ENCODE measurements around the gene PKN2. TPM values are rescaled to one million over a fixed set of nuclear protein-coding genes. Genes with fewer than 3 reads are reported as not detected.

PKN2 gene
- total RNA-seq, 1 donor from 2014 or later: 37.5 TPM

- no peak overlapping the region for H2AFZ ChIP-seq (ENCODE audit: low read depth, low read length)
- no peaks in the 10 kb centered on the region for H3K36me3 ChIP-seq (ENCODE audit: insufficient read depth, low read length)
- no peak overlapping the region for H3K9ac ChIP-seq (ENCODE audit: low read length)
- no peak overlapping the region for H3K4me3 ChIP-seq (ENCODE audit: insufficient read depth, low read depth, low read length)
- H3K27me3 ChIP-seq (ENCODE audit: insufficient read depth, low read length): no peaks in the 10 kb centered on the region
- FAIRE-seq (peak; percentile 73), DNase-seq (ENCODE audit: low read depth) (peak; percentile 81)
- peak overlapping the region; percentile 69 for H3K27ac Mint-ChIP-seq (ENCODE audit: unreplicated experiment)
- no peaks in the 10 kb centered on the region for H3K9me3 Mint-ChIP-seq (ENCODE audit: unreplicated experiment)
- TF ChIP-seq CTCF (IDR thresholded peaks at IDR 0.05; ENCODE audit: insufficient read depth, low read depth, low read length): no peak
- TF ChIP-seq EZH2 (IDR thresholded peaks at IDR 0.05; ENCODE audit: insufficient read depth, low read length): no peak
- peaks cover 6% of the 10 kb centered on the region for H3K36me3 Mint-ChIP-seq (ENCODE audit: low read depth, unreplicated experiment)
- peaks cover 25% of the 10 kb centered on the region for H3K79me2 ChIP-seq (ENCODE audit: insufficient read depth, low read length)
- peaks cover 11% of the 10 kb centered on the region for H3K4me1 ChIP-seq (ENCODE audit: insufficient read depth, low read length)
- peaks cover 14% of the 10 kb centered on the region for H4K20me1 ChIP-seq (ENCODE audit: insufficient read depth, low read length)
- no peaks in the 10 kb centered on the region for H3K27me3 Mint-ChIP-seq (ENCODE audit: low read depth, unreplicated experiment)
- peak overlapping the region; percentile 55 for H3K4me2 ChIP-seq (ENCODE audit: low read length)
- H3K27ac ChIP-seq (ENCODE audit: low read depth, low read length): no peak overlapping the region
- H3K4me1 Mint-ChIP-seq (ENCODE audit: low read depth, unreplicated experiment): peaks cover 15% of the 10 kb centered on the region
- H3K4me3 Mint-ChIP-seq (ENCODE audit: unreplicated experiment): no peak overlapping the region
- no peaks in the 10 kb centered on the region for H3K9me3 ChIP-seq (ENCODE audit: insufficient read depth, low read depth, low read length)
Observed at GRCh38 chr1:88763649-88764406, 79.8 kb downstream of the PKN2 start.

- Histone ChIP-seq H3K9ac (ENCODE audit: low read length) (no peak overlapping the region), H2AFZ (ENCODE audit: low read depth, low read length) (no peak overlapping the region), H3K27me3 (ENCODE audit: insufficient read depth, low read length) (no peaks in the 10 kb centered on the region), H3K4me2 (ENCODE audit: low read length) (no peak overlapping the region), H3K36me3 (ENCODE audit: insufficient read depth, low read length) (no peaks in the 10 kb centered on the region), H3K27ac (ENCODE audit: low read depth, low read length) (no peak overlapping the region), H4K20me1 (ENCODE audit: insufficient read depth, low read length) (peaks cover 15% of the 10 kb centered on the region), H3K9me3 (ENCODE audit: insufficient read depth, low read depth, low read length) (no peaks in the 10 kb centered on the region), H3K79me2 (ENCODE audit: insufficient read depth, low read length) (peaks cover 25% of the 10 kb centered on the region), H3K4me1 (ENCODE audit: insufficient read depth, low read length) (peaks cover 6% of the 10 kb centered on the region), H3K4me3 (ENCODE audit: insufficient read depth, low read depth, low read length) (no peak overlapping the region)
- Mint-ChIP-seq H3K27ac (ENCODE audit: unreplicated experiment) (no peak overlapping the region), H3K36me3 (ENCODE audit: low read depth, unreplicated experiment) (peaks cover 9% of the 10 kb centered on the region), H3K4me3 (ENCODE audit: unreplicated experiment) (no peak overlapping the region), H3K9me3 (ENCODE audit: unreplicated experiment) (no peaks in the 10 kb centered on the region), H3K27me3 (ENCODE audit: low read depth, unreplicated experiment) (no peaks in the 10 kb centered on the region), H3K4me1 (ENCODE audit: low read depth, unreplicated experiment) (peaks cover 10% of the 10 kb centered on the region)
- DNase-seq (ENCODE audit: low read depth): no peak
- TF ChIP-seq CTCF (IDR thresholded peaks at IDR 0.05; ENCODE audit: insufficient read depth, low read depth, low read length) (no peak), EZH2 (IDR thresholded peaks at IDR 0.05; ENCODE audit: insufficient read depth, low read length) (no peak)
- FAIRE-seq: no peak
Observed at GRCh38 chr1:88768187-88768586, 84.1 kb downstream of the PKN2 start.

- TF ChIP-seq EZH2 (IDR thresholded peaks at IDR 0.05; ENCODE audit: insufficient read depth, low read length) (no peak), CTCF (IDR thresholded peaks at IDR 0.05; ENCODE audit: insufficient read depth, low read depth, low read length) (no peak)
- Histone ChIP-seq H3K4me1 (ENCODE audit: insufficient read depth, low read length) (peaks cover 6% of the 10 kb centered on the region), H3K4me3 (ENCODE audit: insufficient read depth, low read depth, low read length) (no peak overlapping the region), H3K27ac (ENCODE audit: low read depth, low read length) (no peak overlapping the region), H3K36me3 (ENCODE audit: insufficient read depth, low read length) (no peaks in the 10 kb centered on the region), H3K79me2 (ENCODE audit: insufficient read depth, low read length) (peaks cover 25% of the 10 kb centered on the region), H3K9ac (ENCODE audit: low read length) (no peak overlapping the region), H3K4me2 (ENCODE audit: low read length) (no peak overlapping the region), H4K20me1 (ENCODE audit: insufficient read depth, low read length) (peaks cover 21% of the 10 kb centered on the region), H3K27me3 (ENCODE audit: insufficient read depth, low read length) (no peaks in the 10 kb centered on the region), H2AFZ (ENCODE audit: low read depth, low read length) (no peak overlapping the region), H3K9me3 (ENCODE audit: insufficient read depth, low read depth, low read length) (no peaks in the 10 kb centered on the region)
- no peak overlapping the region for H3K4me3 Mint-ChIP-seq (ENCODE audit: unreplicated experiment)
- peaks cover 9% of the 10 kb centered on the region for H3K36me3 Mint-ChIP-seq (ENCODE audit: low read depth, unreplicated experiment)
- DNase-seq (ENCODE audit: low read depth) (no peak), FAIRE-seq (no peak)
- peaks cover 11% of the 10 kb centered on the region for H3K4me1 Mint-ChIP-seq (ENCODE audit: low read depth, unreplicated experiment)
- H3K27me3 Mint-ChIP-seq (ENCODE audit: low read depth, unreplicated experiment): no peaks in the 10 kb centered on the region
- no peaks in the 10 kb centered on the region for H3K9me3 Mint-ChIP-seq (ENCODE audit: unreplicated experiment)
- no peak overlapping the region for H3K27ac Mint-ChIP-seq (ENCODE audit: unreplicated experiment)
Observed at GRCh38 chr1:88768816-88769215, 84.7 kb downstream of the PKN2 start.

Measured in astrocyte (in vitro differentiated cells and primary cell).